MM.1S (cell line): ENCODE results near the gene ADRA1B.

Source experiments
- CTCF ChIP-seq: fragments of 300-600 bp; sonication (generic); IDR thresholded peaks from 2 replicates; pipeline ENCODE4 v1.5.1; 2016; ENCODE audit warnings: antibody characterized with exemption, low read length, mixed read lengths
- EZH2 ChIP-seq: fragments of 300-600 bp; sonication (generic); optimal IDR thresholded peaks from 2 replicates; pipeline ENCODE3; 2017; ENCODE audit warnings: low read depth, mild to moderate bottlenecking, antibody characterized with exemption, low read length, mixed read lengths
- EZH2phosphoT487 ChIP-seq: fragments of 300-600 bp; sonication (generic); IDR thresholded peaks from 2 replicates; pipeline ENCODE4 v1.6.1; 2018; ENCODE audit warnings: antibody characterized with exemption, low read length

DNA sequence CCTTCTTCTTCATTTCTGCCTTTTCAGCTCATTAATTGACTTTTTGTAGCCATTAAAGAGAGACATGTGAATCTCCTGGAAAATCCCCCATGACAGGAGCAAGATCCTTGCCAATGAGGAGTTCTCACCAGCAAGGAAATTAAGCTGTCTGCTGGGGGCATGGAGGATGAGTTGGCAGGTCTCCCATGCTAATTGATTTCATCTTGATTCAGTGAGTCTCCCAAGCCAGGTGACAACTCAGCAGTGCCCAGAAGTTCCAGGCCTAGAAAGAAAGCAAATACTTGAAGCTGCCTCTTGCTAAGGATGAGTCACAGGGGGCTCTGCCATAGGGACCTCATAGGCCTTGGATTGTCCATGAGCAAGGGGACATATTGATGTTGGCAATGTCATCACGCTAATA lies 30.0 kb upstream of the ADRA1B start:
- no peak for TF ChIP-seq CTCF
- TF ChIP-seq EZH2 = no peak
- TF ChIP-seq EZH2phosphoT487 = no peak
